ENCODE results near the gene DEPDC4.

DNA sequence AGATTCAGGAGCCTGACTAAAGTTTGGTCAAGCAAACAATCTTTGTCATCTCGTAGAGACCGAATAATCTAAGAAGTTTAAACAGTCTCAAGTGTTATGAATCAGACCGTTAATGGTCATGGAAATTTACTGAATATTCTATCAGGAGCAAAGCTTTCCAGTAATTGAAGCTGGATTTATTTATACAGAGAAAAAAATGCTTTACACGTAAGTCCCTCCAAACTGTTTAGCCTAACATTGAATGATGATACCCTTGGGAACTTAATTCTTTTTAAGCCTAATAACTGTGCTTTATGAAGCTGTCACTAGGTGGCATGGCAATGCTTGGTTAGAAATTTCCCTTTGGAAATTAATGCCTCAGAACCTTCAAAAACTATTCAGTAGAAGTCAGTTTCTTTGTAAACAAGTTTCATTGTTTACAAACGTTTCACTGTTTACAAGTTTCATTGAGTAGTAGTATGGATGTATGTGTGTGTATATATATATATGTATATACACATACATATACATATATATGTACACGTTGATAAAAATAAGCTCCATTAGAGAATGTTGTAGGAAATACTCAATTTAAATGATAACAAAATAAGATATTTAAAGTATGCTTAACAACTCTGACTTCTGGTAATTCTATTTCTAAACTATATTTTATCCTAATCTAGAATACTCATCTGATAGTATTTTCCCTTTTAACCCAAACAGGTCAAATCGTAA is 32.1 kb downstream of the DEPDC4 start:
- TF ChIP-seq, protein P1, sequence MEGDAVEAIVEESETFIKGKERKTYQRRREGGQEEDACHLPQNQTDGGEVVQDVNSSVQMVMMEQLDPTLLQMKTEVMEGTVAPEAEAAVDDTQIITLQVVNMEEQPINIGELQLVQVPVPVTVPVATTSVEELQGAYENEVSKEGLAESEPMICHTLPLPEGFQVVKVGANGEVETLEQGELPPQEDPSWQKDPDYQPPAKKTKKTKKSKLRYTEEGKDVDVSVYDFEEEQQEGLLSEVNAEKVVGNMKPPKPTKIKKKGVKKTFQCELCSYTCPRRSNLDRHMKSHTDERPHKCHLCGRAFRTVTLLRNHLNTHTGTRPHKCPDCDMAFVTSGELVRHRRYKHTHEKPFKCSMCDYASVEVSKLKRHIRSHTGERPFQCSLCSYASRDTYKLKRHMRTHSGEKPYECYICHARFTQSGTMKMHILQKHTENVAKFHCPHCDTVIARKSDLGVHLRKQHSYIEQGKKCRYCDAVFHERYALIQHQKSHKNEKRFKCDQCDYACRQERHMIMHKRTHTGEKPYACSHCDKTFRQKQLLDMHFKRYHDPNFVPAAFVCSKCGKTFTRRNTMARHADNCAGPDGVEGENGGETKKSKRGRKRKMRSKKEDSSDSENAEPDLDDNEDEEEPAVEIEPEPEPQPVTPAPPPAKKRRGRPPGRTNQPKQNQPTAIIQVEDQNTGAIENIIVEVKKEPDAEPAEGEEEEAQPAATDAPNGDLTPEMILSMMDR (IDR thresholded peaks at IDR 0.05), result peak; percentile 59 to 70 (median 67)
- TF ChIP-seq EP300 (IDR thresholded peaks at IDR 0.05) (no peak), POLR2A (IDR thresholded peaks at IDR 0.05) (no peak)

Measured in tibial nerve (tissue), 4 donors.